RWPE1 (cell line): Measurements from ENCODE around the gene WNT9A.
A peak's percentile ranks its signal among the peaks of the same experiment; 100 is the strongest.

Experiments
- CTCF ChIA-PET: fragments of 350-600 bp; sonication (Branson Sonifier 250); formaldehyde crosslinking; extraction: SDS; loops from one replicate; lab custom pipeline; 2021; lab: Yijun Ruan, JAX
- POLR2A ChIA-PET: fragments of 400-600 bp; formaldehyde crosslinking; extraction: SDS; loops from one replicate; lab custom pipeline; 2020; ENCODE audit warnings: antibody characterized with exemption; ENCODE audit not compliant: low non-redundant PET; lab: Yijun Ruan, JAX
- DNase-seq: peaks from one replicate; pipeline ENCODE4 v3.0.0; 2012; ENCODE audit warnings: low spot score
- H3K27ac ChIP-seq: fragments of 450-650 bp; 2 replicates; pipeline ENCODE4 v1.5.1; 2017
- TF ChIP-seq, protein P1 (sequence below): fragments of 450-650 bp; conservative IDR thresholded peaks from 2 replicates; pipeline ENCODE4 v1.5.1; 2017; ENCODE audit warnings: low read depth, mild to moderate bottlenecking

The WNT9A gene

DNA sequence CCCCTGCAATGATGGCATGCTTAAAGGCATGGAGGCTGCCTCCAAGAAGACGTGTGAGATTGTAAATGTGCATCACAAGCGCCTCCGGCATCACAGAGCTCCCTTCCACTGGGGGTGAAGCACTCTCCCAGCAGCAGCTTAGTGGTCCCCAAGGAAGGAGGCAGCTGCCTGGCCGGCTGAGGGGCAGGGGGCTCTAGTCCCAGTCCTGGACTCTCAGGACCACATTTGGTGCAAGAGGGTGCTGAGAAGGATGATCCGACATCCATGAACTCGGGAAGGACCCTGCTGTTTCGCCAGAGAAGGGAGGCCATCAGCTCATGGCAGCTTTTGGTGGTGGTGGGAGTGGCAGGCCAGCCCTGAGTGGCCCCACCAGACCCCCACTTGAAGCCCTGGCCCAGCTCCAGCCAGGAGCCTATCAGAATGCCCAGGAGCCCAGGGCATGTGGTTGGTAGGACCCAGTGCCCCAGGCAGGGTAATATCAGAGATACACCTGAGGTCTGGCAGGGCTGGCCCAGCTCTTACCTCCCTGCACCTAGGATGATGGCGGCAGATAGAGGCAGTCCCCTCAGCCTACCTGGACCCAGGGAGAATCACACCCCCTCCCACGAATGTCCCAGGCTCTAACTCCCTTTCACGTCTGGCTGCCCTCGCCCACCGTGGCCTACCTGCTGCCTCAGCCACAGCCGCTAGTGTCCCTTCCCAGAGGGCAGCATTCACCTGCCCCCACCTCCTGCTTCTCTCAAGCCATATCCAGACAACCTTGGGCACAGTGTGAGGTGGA, 2.4 kb upstream of the WNT9A start:
- DNase-seq: no peak
- TF ChIP-seq, protein P1, sequence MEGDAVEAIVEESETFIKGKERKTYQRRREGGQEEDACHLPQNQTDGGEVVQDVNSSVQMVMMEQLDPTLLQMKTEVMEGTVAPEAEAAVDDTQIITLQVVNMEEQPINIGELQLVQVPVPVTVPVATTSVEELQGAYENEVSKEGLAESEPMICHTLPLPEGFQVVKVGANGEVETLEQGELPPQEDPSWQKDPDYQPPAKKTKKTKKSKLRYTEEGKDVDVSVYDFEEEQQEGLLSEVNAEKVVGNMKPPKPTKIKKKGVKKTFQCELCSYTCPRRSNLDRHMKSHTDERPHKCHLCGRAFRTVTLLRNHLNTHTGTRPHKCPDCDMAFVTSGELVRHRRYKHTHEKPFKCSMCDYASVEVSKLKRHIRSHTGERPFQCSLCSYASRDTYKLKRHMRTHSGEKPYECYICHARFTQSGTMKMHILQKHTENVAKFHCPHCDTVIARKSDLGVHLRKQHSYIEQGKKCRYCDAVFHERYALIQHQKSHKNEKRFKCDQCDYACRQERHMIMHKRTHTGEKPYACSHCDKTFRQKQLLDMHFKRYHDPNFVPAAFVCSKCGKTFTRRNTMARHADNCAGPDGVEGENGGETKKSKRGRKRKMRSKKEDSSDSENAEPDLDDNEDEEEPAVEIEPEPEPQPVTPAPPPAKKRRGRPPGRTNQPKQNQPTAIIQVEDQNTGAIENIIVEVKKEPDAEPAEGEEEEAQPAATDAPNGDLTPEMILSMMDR: no peak
- peak overlapping the region; percentile 5; the same call in 1 of the 2 replicates for H3K27ac ChIP-seq
- ChIA-PET POLR2A (no interaction called here), CTCF (interaction anchor here (0.6 to 0.8 kb wide), 2 partner anchors 116 to 144 kb away, joined by 3 to 10 read pairs; no protein-coding TSS in a partner anchor)

DNA sequence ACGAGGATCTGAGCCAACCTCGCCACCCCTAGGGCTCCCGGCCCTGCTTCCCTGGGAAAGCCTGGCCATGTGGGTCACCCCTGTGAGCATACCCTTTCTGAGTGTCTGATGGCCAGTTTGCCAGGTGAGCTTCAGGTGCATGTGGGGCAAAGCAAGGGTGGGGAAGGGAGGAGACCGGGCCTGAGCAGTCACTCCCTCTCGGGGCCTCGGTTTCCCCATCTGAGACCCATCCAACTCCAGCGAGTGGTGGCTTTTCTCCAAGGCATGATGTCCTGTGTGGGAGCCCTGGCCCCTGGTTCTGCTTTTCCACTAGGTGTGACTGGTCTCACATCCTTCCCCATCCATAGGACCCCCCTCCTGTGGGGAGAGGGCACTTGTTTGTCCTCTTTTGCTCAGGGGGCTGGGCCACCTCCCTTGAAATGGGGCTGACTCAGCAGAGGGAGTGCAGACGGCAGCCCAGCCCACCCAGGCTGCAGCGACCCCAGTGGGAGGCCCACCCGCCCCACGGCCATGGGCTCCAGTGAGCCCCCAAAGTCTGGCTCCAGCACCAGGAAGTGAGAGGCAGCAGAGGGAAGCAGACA, 1.7 kb upstream of the WNT9A start:
- POLR2A ChIA-PET: no interaction called here
- CTCF ChIA-PET: interaction anchor here (0.8 to 1.3 kb wide), 2 partner anchors 144 to 186 kb away, joined by 3 to 4 read pairs; no protein-coding TSS in a partner anchor
- H3K27ac ChIP-seq: peak overlapping the region; percentile 95; the same call in 1 of the 2 replicates
- TF ChIP-seq, protein P1: no peak
- no peak for DNase-seq

DNA sequence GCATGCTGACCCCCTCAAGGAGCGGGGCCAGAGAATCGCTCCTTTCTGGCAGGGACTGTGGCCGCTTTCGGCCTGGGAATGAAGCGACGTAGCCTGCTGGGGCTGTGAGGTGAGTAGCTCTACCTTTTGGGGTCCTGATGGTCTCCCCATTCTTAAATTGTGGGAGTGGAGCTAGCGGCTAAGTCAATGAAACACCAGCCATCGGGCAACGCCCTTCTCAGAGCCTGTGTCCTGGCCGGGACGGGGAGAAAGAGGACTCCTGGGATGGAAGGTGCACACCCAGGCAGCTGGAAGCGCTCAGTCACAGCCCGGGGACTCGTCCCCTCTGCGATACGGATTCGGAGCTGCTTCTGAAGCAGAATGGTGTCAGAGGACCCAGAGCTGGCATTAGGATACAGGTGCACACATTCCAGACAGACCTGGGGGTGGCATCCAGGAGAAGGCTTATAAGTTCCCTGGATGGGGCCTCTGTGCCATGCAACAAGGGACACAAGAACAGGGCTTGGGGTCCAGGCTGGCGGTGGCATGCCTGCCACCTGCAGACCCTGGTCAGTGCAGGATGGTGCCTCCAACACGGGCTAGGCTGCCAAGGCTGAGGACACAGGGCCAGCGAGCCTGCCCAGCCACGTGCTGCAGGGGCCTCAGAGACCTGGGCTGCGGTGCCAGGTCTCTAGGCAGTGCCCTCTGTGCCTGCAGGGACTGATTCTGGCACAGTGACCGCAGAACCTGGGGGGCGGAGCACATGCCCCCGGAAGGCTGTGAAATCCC, 945 bp upstream of the WNT9A start:
- DNase-seq: peak; percentile 18
- H3K27ac ChIP-seq: peak overlapping the region; percentile 95
- POLR2A ChIA-PET: interaction anchor here (0.6 kb wide), 2 partner anchors 25 to 160 kb away, joined by 3 read pairs; no protein-coding TSS in a partner anchor
- CTCF ChIA-PET: interaction anchor here (0.6 to 1.3 kb wide), 3 partner anchors 51 to 186 kb away, joined by 3 to 4 read pairs (median 3); no protein-coding TSS in a partner anchor
- TF ChIP-seq, protein P1: no peak

DNA sequence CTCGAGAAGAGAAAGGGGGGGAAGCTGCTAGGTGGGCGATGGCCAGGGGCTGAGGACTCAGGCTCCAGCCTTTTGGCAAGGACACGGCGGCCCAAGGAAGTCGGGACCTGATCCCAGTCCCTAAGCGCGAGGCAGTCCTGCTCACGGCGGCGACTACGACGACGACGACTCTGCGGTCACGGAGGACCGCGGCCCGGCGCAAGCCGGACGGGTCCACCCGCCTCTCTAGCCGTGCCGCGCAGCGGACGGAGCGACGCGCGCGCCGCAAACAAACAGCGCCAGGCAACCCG, 401 bp downstream of the WNT9A start:
- peak overlapping the region; percentile 95 for H3K27ac ChIP-seq
- ChIA-PET POLR2A (no interaction called here), CTCF (interaction anchor here (0.6 to 0.9 kb wide), 5 partner anchors 130 to 1251 kb away, joined by 3 to 6 read pairs (median 4); no protein-coding TSS in a partner anchor)

GRCh38 chr1:227946624-227947385, 927 bp downstream of the WNT9A start:
- peak overlapping the region; percentile 95 for H3K27ac ChIP-seq
- DNase-seq: peak; percentile 86
- TF ChIP-seq, protein P1: peak; percentile 86
- ChIA-PET CTCF (interaction anchor here (0.5 to 1.6 kb wide), 9 partner anchors 61 to 1539 kb away, joined by 3 to 11 read pairs (median 4); partner anchors contain the start of gene PARP1), POLR2A (no interaction called here)

More for the DNA sequence above, 401 bp downstream of the WNT9A start:
- TF ChIP-seq, protein P1: no peak
- DNase-seq: peak; percentile 26
